TTC549 (cell line): ENCODE results near the gene EPB41L3.

Experiments used
- FAIRE-seq: peaks from 2 replicates; lab custom pipeline; 2012; peaks lifted over from hg19 to GRCh38; lab: Jason Lieb, UNC

EPB41L3 gene

DNA sequence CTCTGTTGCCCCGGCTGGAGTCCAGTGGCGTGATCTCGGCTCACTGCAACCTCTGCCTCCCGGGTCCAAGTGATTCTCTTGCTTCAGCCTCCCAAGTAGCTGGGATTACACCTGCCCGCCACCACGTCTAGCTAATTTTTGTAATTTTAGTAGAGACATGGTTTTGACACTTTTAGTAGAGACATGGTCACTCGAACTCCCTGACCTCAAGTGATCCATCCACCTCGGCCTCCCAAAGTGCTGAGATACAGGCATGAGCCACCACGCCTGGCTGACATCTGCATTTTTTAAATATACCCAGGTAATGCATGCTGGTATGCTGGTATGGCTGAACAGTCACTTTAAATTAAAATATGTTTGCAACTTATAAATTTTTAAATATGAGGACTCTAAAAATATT is 91.9 kb downstream of the EPB41L3 start:
- FAIRE-seq = no peak

- FAIRE-seq = no peak
These were observed 92.6 kb downstream of the EPB41L3 start for GRCh38 chr18:5451150-5451549.

- no peak for FAIRE-seq
These were observed 93.8 kb downstream of the EPB41L3 start for GRCh38 chr18:5449858-5450509.

- FAIRE-seq = no peak
These were observed 96.4 kb downstream of the EPB41L3 start for GRCh38 chr18:5447442-5447841.

DNA sequence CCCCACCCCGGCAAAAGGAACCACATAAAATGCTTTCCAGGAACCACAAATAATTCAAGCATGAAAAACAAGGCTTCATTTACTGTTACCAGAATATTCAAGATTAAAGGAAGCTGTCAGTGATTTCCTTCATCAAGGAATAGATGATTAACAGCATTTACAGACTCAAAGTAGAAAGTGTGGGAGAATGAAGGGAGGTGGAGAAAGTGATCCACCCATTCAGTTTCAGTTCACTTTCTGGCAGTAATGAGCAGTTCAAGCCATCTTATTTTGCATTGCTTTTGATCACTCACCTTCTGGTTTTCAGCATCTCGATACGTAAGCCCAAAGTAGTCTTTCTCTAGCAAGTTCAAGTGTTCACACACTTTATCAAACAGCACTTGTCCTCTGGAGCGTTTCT is 99.0 kb downstream of the EPB41L3 start:
- FAIRE-seq = no peak

DNA sequence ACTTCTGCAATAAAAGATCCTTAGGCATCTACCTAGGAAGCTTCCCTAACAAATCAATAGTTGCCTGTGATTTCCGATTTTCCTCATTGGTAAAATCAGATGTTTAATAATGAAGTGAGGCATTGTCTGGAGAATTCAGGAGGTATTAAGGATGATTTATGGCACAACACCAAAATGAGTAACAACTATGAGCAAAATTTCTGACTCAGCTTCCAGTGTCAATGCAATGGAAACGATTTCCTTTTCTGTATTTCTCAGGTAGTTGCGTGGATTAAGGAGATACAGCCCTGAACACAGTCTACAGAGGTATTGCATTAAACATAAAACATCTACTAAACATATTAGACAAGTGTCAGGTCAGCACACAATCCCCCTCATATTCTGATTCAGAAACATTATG is 99.5 kb downstream of the EPB41L3 start:
- no peak for FAIRE-seq

- FAIRE-seq = no peak
These were observed 103.7 kb downstream of the EPB41L3 start for GRCh38 chr18:5439986-5440696.

DNA sequence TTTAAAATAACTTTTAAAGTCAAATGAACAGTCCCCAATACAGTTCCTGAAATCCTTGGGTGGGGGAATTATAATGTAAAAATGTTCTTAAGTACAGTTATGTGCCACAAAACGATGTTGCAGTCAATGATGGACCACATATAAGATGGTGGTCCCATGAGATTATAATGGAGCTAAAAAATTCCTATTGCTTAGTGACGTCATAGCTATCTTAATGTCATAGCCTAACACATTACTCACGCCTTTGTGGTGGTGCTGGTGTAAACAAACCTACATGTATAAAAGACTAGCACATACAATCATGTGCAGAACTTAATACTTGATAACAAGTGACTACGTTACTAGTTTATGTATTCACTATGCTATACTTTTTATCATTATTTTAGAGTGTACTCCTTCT is 109.4 kb downstream of the EPB41L3 start:
- FAIRE-seq = no peak

GRCh38 chr18:5431836-5432575 is 111.8 kb downstream of the EPB41L3 start:
- no peak for FAIRE-seq

DNA sequence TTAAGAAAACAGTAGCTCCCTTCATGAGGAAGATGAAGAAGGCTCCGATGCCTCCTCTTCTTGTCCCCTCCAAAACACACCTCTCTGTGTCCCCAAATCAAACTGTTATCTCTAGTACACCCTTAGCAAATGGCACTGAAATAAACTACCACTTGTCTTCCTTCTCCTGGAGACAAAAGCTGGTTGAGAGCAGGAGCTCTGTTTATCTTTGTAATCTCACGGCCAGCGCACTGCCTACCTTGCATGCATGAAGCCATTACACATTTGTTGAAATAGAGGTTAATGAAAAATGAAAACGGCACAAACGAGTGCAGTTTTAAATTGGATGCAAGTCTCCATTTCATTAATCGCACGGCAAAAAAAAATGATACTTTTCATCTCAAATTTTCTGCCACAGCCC is 113.7 kb downstream of the EPB41L3 start:
- no peak for FAIRE-seq

GRCh38 chr18:5429681-5430080 is 114.1 kb downstream of the EPB41L3 start:
- no peak for FAIRE-seq

GRCh38 chr18:5425721-5426120 is 118.1 kb downstream of the EPB41L3 start:
- FAIRE-seq = no peak

DNA sequence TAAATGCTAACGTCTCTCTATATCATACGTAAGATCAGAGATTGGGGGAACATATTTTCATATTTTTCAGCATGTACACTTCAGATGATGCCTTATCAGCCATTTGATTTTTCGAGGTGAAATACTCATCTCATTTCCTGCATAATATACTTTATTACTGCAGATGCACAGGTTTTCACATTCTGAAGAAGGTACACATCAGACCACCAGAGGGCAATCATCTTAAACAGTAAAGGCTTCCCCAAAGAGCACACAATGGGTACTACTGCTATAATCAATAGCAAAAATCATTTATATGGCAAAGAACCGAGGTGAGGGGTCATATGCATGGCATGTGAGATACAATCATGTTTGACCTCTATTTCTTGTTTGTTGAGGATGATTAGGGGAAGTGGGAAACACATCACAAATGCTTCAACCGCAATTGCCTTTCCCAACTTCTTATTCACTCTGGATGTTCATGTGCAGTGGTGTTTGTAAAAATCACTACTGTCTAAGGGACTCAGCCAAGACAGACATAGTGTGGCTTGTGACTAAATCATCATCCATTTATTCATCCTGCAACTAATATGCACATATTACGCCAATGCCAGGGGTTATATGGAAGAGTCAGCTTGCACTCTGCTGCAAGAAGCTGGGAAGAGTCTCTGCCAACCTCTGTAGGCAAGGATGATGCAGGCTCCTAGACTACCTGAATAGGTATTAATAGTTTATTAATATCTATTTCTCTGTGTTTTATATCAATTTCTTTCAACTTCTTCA is 118.7 kb downstream of the EPB41L3 start:
- no peak for FAIRE-seq

GRCh38 chr18:5422626-5423025 is 121.2 kb downstream of the EPB41L3 start:
- no peak for FAIRE-seq

DNA sequence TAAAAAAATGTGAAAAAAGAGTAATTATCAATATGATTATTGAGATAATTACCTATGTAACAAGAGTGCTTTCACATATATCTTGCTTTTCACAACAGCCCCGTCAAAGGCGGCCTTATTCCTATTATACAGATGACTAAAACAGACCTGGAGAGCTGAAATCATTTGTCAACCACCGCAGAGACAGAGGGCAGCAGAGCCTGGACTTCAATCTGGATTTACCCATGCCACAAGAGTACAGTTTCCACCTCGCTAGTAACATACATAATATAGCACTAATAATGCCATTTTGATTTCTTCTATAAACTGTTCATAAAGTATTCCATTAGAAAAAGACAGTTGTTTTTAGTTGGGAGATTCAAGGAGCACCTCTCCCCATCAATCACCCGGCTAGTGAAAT is 121.8 kb downstream of the EPB41L3 start:
- no peak for FAIRE-seq

DNA sequence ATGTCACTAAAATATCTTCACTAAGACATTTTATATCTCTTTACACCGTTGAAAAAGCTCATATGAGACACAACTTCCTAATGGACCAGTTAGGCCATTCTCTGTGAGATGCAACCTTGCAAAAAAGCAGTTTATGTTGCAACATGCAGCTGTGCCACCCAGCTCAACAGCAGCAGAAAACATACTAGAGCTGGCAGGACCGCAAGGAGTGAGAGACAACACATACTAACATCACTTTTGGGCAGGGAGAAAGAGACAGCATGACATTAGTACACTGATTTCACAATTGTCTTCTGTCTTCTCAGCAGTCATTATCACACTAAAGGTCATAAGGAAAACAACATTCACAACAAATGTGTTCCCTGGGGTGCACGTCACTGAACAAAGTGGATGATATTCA is 122.9 kb downstream of the EPB41L3 start:
- no peak for FAIRE-seq

- no peak for FAIRE-seq
These were observed 124.2 kb downstream of the EPB41L3 start for GRCh38 chr18:5419601-5420000.

GRCh38 chr18:5419030-5419429 is 124.8 kb downstream of the EPB41L3 start:
- no peak for FAIRE-seq

- FAIRE-seq = no peak
These were observed 126.5 kb downstream of the EPB41L3 start for GRCh38 chr18:5417342-5417741.

DNA sequence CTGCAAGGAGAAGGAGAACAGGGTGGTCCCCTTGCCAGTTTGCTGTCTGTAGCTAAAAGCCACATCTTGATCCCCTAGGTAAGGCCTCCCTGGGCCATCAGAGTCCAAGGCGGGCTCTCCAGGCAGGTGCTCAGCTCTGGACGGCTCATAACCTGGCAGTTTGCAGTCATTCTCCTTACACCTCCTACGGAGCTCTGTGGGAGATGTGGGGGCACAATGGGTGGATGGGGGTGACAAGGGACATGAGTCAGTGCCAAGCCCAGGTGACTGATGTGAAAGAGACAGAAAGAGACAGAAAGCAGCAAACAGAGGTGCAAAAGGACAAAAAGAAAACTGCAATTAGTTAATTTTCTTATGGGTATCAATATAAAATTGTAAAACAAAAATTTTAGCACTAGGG is 127.7 kb downstream of the EPB41L3 start:
- FAIRE-seq = no peak

- no peak for FAIRE-seq
These were observed 128.1 kb downstream of the EPB41L3 start for GRCh38 chr18:5415665-5416064.

DNA sequence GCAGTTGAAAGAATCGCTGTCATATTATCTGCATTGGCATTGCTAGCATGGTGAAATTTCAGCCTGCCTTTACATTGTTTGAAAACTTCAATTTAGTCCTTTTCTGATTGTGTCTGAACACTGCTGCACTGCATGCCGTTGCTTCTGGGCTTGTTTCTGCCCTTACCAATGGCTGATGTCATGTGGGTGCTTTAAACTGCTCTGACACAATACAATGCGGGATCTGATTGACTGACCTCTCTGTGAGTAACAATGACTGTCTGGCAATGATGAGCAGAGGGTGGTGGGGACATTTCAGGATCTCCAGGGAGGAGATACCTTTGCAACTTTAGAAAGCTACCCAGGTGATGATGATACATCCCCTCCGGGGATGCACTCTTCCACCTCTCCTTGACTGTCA is 128.8 kb downstream of the EPB41L3 start:
- no peak for FAIRE-seq

- no peak for FAIRE-seq
These were observed 129.3 kb downstream of the EPB41L3 start for GRCh38 chr18:5414546-5414945.
